Measurements from ENCODE around the gene ABCF3. TPM values are rescaled to one million over a fixed set of nuclear protein-coding genes. Genes with fewer than 3 reads are reported as not detected.
A peak's percentile ranks its signal among the peaks of the same experiment; 100 is the strongest.

Gene ABCF3
- total and polyA plus RNA-seq, 2 of the 13 experiments (the other 11 are each of a cell fraction or from before 2014, with no cell fraction given) = 38.8 to 46.5 TPM

DNA sequence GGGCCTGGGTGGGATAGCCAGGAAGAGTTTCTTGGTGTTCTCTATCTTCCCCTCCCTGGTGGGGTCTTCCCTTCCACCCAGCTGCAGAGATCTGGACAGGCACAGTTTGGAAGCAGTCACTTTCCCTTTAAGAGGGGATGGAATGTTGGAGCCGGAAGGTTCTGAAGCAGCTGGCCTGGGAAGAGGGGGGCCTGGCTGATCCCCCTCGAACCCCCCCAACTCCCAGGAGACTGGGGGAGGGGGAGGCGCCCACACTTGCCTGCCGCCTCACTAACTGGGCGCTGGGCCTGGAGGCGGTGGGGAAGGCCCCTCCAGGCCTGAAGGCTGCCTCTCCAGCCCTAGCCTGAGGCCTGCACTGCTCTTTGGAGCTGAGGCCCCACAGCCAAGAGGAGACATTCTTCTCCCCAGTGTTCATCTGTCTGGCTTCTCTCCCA, 29.5 kb upstream of the ABCF3 start (continued):
- TF ChIP-seq, protein P1, sequence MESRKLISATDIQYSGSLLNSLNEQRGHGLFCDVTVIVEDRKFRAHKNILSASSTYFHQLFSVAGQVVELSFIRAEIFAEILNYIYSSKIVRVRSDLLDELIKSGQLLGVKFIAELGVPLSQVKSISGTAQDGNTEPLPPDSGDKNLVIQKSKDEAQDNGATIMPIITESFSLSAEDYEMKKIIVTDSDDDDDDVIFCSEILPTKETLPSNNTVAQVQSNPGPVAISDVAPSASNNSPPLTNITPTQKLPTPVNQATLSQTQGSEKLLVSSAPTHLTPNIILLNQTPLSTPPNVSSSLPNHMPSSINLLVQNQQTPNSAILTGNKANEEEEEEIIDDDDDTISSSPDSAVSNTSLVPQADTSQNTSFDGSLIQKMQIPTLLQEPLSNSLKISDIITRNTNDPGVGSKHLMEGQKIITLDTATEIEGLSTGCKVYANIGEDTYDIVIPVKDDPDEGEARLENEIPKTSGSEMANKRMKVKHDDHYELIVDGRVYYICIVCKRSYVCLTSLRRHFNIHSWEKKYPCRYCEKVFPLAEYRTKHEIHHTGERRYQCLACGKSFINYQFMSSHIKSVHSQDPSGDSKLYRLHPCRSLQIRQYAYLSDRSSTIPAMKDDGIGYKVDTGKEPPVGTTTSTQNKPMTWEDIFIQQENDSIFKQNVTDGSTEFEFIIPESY (CRISPR knock-in tag; IDR thresholded peaks at IDR 0.05) = no peak
- TF ChIP-seq TOE1 (CRISPR knock-in tag; IDR thresholded peaks at IDR 0.05) (no peak), FOXK2 (IDR thresholded peaks at IDR 0.05) (no peak), RELA (CRISPR knock-in tag; IDR thresholded peaks at IDR 0.05) (no peak), ZNF772 (CRISPR knock-in tag; IDR thresholded peaks at IDR 0.05) (no peak), HNRNPK (IDR thresholded peaks at IDR 0.05; ENCODE audit: low read depth, low read length, poor library complexity, severe bottlenecking) (no peak), HDAC1 (CRISPR knock-in tag; IDR thresholded peaks at IDR 0.05) (no peak; the same call in 1 of the 2 replicates), ZNF441 (CRISPR knock-in tag; IDR thresholded peaks at IDR 0.05; ENCODE audit: borderline replicate concordance) (no peak; the same call in 1 of the 2 replicates), ZNF549 (CRISPR knock-in tag; IDR thresholded peaks at IDR 0.05) (no peak), ONECUT2 (CRISPR knock-in tag; IDR thresholded peaks at IDR 0.05) (no peak), ZNF451 (CRISPR knock-in tag; IDR thresholded peaks at IDR 0.05) (no peak), ZNF790 (CRISPR knock-in tag; IDR thresholded peaks at IDR 0.05; ENCODE audit: borderline replicate concordance) (no peak), ELF4 (CRISPR knock-in tag; IDR thresholded peaks at IDR 0.05; ENCODE audit: borderline replicate concordance) (no peak), AHR (CRISPR knock-in tag; IDR thresholded peaks at IDR 0.05) (no peak), MAFK (conservative IDR thresholded peaks at IDR 0.05 in 1 of 2, IDR thresholded peaks at IDR 0.05 in 1 of 2; ENCODE audit: low read length in 2 of 2) (no peak), GATAD2A (CRISPR knock-in tag; IDR thresholded peaks at IDR 0.05) (peak; percentile 35; the same call in 1 of the 2 replicates), NFE2L1 (CRISPR knock-in tag; IDR thresholded peaks at IDR 0.05; ENCODE audit: borderline replicate concordance) (no peak), GZF1 (CRISPR knock-in tag; IDR thresholded peaks at IDR 0.05) (no peak), ZNF788 (CRISPR knock-in tag; IDR thresholded peaks at IDR 0.05; ENCODE audit: borderline replicate concordance) (no peak)
- TF ChIP-seq, protein P2, sequence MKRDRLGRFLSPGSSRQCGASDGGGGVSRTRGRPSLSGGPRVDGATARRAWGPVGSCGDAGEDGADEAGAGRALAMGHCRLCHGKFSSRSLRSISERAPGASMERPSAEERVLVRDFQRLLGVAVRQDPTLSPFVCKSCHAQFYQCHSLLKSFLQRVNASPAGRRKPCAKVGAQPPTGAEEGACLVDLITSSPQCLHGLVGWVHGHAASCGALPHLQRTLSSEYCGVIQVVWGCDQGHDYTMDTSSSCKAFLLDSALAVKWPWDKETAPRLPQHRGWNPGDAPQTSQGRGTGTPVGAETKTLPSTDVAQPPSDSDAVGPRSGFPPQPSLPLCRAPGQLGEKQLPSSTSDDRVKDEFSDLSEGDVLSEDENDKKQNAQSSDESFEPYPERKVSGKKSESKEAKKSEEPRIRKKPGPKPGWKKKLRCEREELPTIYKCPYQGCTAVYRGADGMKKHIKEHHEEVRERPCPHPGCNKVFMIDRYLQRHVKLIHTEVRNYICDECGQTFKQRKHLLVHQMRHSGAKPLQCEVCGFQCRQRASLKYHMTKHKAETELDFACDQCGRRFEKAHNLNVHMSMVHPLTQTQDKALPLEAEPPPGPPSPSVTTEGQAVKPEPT (CRISPR knock-in tag; IDR thresholded peaks at IDR 0.05; ENCODE audit: low read depth) = no peak
- TF ChIP-seq, protein P3, sequence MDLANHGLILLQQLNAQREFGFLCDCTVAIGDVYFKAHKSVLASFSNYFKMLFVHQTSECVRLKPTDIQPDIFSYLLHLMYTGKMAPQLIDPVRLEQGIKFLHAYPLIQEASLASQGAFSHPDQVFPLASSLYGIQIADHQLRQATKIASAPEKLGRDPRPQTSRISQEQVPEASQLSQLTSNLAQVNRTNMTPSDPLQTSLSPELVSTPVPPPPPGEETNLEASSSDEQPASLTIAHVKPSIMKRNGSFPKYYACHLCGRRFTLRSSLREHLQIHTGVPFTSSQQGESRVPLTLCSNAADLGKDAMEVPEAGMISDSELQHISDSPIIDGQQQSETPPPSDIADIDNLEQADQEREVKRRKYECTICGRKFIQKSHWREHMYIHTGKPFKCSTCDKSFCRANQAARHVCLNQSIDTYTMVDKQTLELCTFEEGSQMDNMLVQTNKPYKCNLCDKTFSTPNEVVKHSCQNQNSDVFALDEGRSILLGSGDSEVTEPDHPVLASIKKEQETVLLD (CRISPR knock-in tag; IDR thresholded peaks at IDR 0.05; ENCODE audit: low read depth) = no peak
- TF ChIP-seq, protein P4, sequence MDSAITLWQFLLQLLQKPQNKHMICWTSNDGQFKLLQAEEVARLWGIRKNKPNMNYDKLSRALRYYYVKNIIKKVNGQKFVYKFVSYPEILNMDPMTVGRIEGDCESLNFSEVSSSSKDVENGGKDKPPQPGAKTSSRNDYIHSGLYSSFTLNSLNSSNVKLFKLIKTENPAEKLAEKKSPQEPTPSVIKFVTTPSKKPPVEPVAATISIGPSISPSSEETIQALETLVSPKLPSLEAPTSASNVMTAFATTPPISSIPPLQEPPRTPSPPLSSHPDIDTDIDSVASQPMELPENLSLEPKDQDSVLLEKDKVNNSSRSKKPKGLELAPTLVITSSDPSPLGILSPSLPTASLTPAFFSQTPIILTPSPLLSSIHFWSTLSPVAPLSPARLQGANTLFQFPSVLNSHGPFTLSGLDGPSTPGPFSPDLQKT (CRISPR knock-in tag; IDR thresholded peaks at IDR 0.05; ENCODE audit: borderline replicate concordance) = no peak
- TF ChIP-seq, protein P5, sequence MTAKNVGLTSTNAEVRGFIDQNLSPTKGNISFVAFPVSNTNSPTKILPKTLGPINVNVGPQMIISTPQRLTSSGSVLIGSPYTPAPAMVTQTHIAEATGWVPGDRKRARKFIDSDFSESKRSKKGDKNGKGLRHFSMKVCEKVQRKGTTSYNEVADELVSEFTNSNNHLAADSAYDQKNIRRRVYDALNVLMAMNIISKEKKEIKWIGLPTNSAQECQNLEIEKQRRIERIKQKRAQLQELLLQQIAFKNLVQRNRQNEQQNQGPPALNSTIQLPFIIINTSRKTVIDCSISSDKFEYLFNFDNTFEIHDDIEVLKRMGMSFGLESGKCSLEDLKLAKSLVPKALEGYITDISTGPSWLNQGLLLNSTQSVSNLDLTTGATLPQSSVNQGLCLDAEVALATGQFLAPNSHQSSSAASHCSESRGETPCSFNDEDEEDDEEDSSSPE (CRISPR knock-in tag; IDR thresholded peaks at IDR 0.05) = no peak

All from HepG2 (cell line).